ENCODE data around the gene FBXO41.
"Not testable (repeated sequence)": the region's sequence is repeated elsewhere in the genome, so short reads cannot be mapped to it uniquely, and the experiment has no call there.

FBXO41 gene

DNA sequence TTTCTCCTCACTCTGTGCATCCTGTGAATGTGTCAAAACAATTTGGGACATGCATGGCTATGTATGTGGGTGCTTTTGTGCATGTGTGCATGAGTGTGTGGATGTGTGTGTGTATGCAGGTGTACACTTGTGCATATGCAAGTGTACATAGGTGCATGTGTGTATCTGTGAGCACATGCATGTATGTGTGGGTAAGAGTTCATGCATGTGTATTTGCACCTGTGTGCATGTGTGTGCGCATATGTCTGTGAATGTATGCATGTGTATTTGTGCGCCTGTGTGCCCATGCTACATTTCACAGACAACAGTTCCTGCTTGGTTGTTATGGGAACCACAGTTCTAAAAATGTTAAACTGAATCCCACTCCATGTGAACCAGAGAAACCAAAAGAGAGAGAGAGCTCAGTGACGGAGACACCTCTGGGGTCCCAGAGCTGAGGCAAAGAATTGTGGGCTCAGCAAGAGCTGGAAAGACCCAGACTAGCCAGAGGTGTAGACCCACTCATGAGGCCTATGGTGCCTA, 1.9 kb upstream of the FBXO41 start:
- DNase-seq, result no peak

DNA sequence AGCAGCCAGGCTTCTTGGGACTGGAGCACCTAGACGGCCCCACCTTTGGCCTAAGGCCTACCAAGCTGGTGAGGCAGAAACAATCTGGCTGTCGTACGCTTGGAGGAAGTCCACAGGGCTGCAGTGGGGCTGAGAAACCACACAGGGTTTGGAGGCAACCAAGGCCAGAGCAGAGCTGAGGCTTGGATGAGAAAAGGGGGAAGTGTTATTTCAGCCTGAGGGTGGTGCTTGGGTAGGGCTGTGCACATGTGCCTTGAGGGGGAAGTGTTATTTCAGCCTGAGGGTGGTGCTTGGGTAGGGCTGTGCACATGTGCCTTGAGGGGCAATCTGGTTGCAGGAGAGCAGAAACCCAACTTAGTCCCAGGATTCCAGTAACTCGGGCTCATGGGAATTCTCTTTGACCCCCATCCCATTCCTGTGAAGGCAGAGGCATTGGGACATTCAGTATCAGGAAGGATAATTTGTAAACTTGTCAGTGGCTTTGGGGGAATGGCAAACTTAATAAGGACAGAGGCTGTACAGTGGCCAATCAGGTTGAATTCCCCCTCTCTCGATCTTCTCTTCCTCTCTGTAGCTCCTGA, 971 bp upstream of the FBXO41 start:
- no peak for DNase-seq

- DNase-seq, result peak in 1 of 2 experiments; percentile 23
These were observed 558 bp downstream of the FBXO41 start for GRCh38 chr2:73283545-73284295.

GRCh38 chr2:73282924-73283544, 1.2 kb downstream of the FBXO41 start:
- no peak for DNase-seq

DNA sequence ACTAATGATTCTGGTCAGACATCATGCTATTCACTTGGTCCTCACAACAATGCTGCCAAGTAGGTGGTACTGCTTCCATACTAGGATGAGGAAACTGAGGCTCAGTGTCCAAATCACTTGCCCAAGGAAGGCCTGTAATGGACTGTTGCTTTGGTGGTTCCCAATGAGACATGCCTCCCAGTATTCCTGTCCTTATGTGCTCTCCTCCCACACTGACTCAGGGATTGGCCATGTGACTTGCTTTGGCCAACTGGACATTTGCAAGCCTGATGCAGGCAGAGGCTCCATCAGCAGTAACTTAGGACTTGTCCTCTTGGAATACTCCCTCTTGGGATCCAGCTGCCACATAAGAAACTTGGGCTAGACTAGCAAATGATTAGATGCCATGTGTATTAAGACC, 3.0 kb downstream of the FBXO41 start:
- DNase-seq, result no peak

DNA sequence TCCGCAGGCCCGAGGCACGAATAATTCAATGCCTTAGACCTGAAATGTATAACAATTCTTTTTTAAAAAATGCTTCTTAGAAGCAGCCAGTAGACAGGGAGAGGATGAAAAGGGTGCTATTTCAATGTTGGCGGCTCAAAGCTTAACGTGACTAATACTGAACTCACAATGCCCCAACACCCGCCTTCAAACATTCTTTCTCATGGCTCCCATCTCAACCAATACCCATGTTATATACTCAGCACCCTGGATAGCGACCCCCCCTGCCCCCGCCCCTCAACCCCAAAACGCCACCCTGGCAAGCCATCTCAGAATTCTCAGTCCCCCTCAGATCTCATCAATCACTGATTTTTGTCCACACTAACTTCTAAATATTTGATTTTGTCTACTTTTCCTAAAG, 4.4 kb downstream of the FBXO41 start:
- no peak for DNase-seq

DNA sequence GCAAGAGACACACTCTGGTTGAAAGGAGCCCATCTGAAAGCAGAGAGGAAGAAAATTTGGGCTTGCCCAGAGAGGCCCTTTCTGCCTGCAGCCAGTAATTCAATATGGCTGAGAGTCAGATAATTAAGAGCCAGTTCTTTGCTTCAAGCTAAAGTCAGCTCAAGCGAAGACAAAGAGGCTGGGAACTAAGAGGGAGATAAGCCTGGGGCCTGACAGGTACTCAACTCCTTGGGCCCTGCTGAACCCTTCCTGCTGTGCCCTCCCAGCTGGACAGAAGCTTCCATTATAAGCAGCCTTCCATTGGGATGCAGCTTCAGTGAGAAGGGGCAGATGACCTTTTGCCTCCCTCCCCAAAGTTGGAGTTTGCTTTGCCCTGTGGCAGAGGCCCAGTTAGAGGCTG, 12.0 kb downstream of the FBXO41 start:
- DNase-seq, result no peak

- DNase-seq, result no peak
These were observed 14.4 kb downstream of the FBXO41 start for GRCh38 chr2:73269686-73270465.

DNA sequence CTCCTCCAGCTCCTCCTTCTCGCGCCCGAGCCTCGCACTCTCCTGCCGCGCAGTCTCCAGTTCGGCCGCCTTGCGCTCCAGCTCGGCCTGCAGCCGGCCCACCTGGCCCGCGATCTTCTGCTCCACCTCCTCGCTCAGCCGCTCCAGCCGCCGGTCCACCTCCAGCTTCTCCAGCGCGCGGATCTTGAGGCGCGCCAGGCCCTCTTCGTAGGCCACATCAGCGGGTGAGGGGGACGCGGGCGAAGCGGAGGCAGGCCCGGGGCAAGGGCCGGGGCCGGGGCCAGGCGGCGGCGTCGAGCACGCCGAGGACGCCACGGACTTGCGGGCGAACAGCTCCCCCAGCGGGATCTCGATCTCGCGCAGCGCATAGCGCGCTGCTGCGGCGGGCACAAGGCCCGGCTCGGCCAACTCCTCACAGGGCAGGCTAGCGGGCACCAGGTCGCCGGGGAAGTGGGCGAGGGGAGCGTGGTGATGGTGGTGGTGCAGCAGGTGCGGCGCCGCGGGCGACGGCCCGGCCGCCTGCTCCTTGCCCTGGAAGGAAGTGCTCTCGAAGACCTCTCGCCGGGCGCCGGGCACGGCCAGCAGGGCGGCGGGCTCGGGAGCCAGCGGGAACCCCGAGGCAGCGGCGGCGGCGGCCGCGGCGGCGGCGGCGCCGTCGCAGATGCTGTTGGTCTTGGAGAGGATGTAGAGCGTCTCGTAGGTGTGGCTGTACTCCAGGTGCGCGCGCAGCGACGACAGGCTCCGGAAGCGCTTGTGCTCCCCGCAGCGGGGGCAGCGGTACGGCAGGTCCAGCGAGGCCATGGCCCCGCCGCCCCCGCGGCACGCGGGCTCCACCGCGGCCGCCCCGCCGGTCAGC, 15.2 kb downstream of the FBXO41 start:
- DNase-seq, result peak; percentile 70 to 71

- DNase-seq, result no peak
These were observed 15.9 kb downstream of the FBXO41 start for GRCh38 chr2:73268366-73268829.

- no peak for DNase-seq
These were observed 17.3 kb downstream of the FBXO41 start for GRCh38 chr2:73267008-73267407.

DNA sequence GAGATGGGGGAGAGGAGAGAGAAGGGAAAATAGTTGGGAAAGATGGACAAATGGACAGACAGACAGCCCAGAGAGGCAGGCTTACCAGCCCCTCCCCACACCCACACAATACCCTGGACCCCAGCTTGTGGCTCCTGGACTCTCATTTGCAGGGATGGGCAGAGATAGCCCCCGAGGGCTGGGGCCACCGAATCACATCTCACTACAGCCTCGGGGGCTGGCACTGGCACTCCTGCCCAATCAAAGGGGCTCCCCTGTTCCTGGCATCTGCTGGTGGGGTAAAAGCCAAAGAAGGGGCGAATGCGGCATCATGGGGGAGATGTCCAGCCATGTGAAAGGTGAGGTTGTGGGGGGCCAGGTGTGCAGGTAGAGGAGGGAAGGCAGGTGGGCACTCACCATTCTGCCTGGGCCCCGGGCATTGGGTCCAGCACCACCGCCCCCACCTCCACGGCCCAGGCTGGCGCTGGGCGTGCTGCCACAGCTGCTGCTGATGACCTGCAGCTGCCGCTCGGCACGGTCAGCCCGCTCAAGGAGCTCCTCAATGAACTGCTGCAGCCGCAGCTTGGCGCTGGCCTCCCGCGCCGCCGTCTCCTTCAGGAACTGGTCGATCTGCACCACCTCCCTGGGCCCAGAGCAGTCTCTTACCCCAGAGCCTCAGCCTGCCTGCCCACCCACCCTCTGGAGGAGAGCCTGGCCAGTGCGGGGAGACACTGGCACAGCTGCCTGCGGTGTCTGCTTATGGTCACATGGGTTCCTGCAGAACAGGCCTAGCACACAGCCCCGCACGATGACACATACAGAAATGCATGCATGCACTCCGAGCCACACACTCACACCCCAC, 18.0 kb downstream of the FBXO41 start:
- DNase-seq, result no peak

DNA sequence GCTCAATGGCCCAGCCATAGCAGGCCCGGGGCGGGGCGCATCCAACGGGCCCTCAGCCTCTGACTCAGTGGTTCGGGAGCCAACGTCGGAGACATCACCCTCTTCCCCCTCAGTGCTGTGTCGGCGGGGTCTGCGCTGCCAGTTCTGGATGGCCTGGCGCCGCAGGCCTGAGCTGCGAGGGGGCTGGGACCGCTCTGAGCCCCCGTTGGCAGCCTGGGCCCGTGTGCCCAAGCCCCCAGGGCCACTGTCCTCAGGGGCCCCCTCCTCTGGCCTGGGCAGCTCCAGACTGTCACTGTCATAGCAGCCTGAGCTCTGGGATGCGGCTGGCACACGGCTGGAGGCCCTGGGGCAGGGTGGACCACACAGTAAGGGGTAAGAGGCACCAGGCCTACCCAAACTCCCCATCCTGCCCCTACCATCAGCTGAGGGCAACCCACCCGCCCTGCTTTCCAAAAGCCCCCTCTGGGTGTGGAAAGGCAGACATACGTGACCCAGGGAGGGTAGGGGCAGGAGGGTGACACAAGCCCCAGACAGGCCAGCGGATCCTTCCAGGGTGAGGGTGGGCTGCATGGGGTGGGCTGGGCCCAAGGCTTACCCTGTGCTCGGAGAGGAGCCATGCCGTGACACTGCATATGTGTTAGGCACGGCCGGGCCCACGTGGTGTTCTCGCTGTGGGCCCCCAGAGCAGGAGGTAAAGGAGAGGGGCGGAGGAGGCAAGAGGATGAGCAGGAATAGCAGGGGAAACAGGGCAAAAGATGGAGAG, 18.8 kb downstream of the FBXO41 start:
- DNase-seq, result no peak

- DNase-seq, result no peak
These were observed 19.5 kb downstream of the FBXO41 start for GRCh38 chr2:73264783-73265182.

DNA sequence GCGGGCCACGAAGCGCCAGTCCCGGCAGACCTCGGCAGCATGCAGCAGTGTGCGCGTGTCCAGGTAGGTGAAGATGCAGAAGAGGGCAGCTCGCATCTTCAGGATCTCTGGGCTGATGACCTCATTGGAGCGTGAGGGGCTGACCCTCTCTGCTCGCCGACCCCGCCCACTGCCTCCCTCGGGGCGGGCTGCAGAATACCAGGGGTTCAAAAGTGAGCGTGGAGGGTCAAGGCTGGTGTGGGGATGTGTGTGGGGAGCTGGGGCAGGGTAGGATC, 20.0 kb downstream of the FBXO41 start:
- no peak for DNase-seq

GRCh38 chr2:73263540-73264331, 20.5 kb downstream of the FBXO41 start:
- DNase-seq, result no peak

GRCh38 chr2:73262691-73263429, 21.4 kb downstream of the FBXO41 start:
- not testable (repeated sequence) for DNase-seq

- no peak for DNase-seq
These were observed 22.1 kb downstream of the FBXO41 start for GRCh38 chr2:73262108-73262651.

Data from stimulated activated CD4-positive, alpha-beta T cell treated with anti-CD3 and anti-CD28 coated beads, Interleukin-4, amount 100 ng/mL, for 4 hours (primary cell).